Stimulated activated naive CD4-positive, alpha-beta T cell (primary cell): ENCODE measurements around the gene RTP2.

Experiments
- DNase-seq, 6 experiments: peaks; one replicate each; lab custom pipeline; 2025; lab: John Stamatoyannopoulos, UW

RTP2 gene

GRCh38 chr3:187669675-187670504 is 32.5 kb downstream of the RTP2 start, which contains the start of gene SST:
TSS of gene SST (minus strand) at chr3:187670394. CDS start at chr3:187670291, 103 bp downstream.
- DNase-seq, result no peak

GRCh38 chr3:187667526-187667925 is 34.8 kb downstream of the RTP2 start:
- DNase-seq, result no peak

- DNase-seq, result no peak
Observed at GRCh38 chr3:187665764-187666402, 36.5 kb downstream of the RTP2 start.

GRCh38 chr3:187665010-187665409 is 37.3 kb downstream of the RTP2 start:
- DNase-seq, result no peak

- DNase-seq, result no peak
Observed at GRCh38 chr3:187662848-187663409, 39.4 kb downstream of the RTP2 start.

GRCh38 chr3:187661267-187661666 is 41.1 kb downstream of the RTP2 start:
- DNase-seq, result no peak

GRCh38 chr3:187651282-187651681 is 51.1 kb downstream of the RTP2 start:
- DNase-seq, result no peak
